Neural progenitor cell (in vitro differentiated cells): Measurements from ENCODE around the gene TMTC3. TPM values are rescaled to one million over a fixed set of nuclear protein-coding genes. Genes with fewer than 3 reads are reported as not detected.
A peak's percentile ranks its signal among the peaks of the same experiment; 100 is the strongest.

ENCODE experiments used
- DNase-seq: peaks from one replicate; pipeline ENCODE4 v3.0.0-alpha.2; 2016; ENCODE audit warnings: low spot score
- H2AFZ ChIP-seq: fragments of 200-600 bp; sonication (generic); replicated peaks from 2 replicates; pipeline ENCODE4 v1.6.1; 2016; ENCODE audit warnings: antibody characterized with exemption
- H3F3A ChIP-seq: fragments of 200-600 bp; sonication (generic); 2 replicates; pipeline ENCODE4 v1.6.1; 2016; ENCODE audit warnings: antibody characterized with exemption, low read depth
- H3K27ac ChIP-seq: fragments of 200-600 bp; sonication (generic); 2 replicates; pipeline ENCODE4 v1.5.1; 2016; ENCODE audit warnings: mild to moderate bottlenecking
- H3K27me3 ChIP-seq: fragments of 200-600 bp; sonication (generic); 2 replicates; pipeline ENCODE4 v1.6.1; 2016; ENCODE audit warnings: mild to moderate bottlenecking, moderate library complexity
- H3K36me3 ChIP-seq: fragments of 200-600 bp; sonication (generic); 2 replicates; pipeline ENCODE4 v1.5.1; 2016
- H3K4me1 ChIP-seq: fragments of 200-600 bp; sonication (generic); 2 replicates; pipeline ENCODE4 v1.6.1; 2016; ENCODE audit warnings: mixed run types
- H3K4me2 ChIP-seq: fragments of 200-600 bp; sonication (generic); 2 replicates; pipeline ENCODE4 v1.6.1; 2016
- H3K4me3 ChIP-seq: fragments of 200-600 bp; sonication (generic); 2 replicates; pipeline ENCODE4 v1.5.1; 2016
- H3K79me2 ChIP-seq: fragments of 200-600 bp; sonication (generic); 2 replicates; pipeline ENCODE4 v1.6.1; 2016; ENCODE audit warnings: low read depth
- H3K9ac ChIP-seq: fragments of 200-600 bp; sonication (generic); 2 replicates; pipeline ENCODE4 v1.6.1; 2016
- H3K9me3 ChIP-seq: fragments of 200-600 bp; sonication (generic); 2 replicates; pipeline ENCODE4 v1.5.1; 2016; ENCODE audit warnings: low read depth
- H4K20me1 ChIP-seq: fragments of 200-600 bp; sonication (generic); 2 replicates; pipeline ENCODE4 v1.6.1; 2016; ENCODE audit warnings: low read depth
- H3K27ac Mint-ChIP-seq: 3 replicates; pipeline ENCODE4 v1.8.0; 2021; ENCODE audit warnings: mixed read lengths
- H3K27me3 Mint-ChIP-seq: 2 replicates; pipeline ENCODE4 v1.8.0; 2022; ENCODE audit warnings: low read depth, mild to moderate bottlenecking, inconsistent platforms, moderate library complexity, mixed read lengths; ENCODE audit not compliant: insufficient read depth
- H3K36me3 Mint-ChIP-seq: 3 replicates; pipeline ENCODE4 v1.8.0; 2021; ENCODE audit warnings: mixed read lengths
- H3K4me1 Mint-ChIP-seq: 3 replicates; pipeline ENCODE4 v1.8.0; 2021; ENCODE audit warnings: mixed read lengths
- H3K4me3 Mint-ChIP-seq: 3 replicates; pipeline ENCODE4 v1.8.0; 2021; ENCODE audit warnings: mild to moderate bottlenecking, moderate library complexity, mixed read lengths
- H3K9me3 Mint-ChIP-seq: 3 replicates; pipeline ENCODE4 v1.8.0; 2020; ENCODE audit warnings: mixed read lengths
- EZH2 ChIP-seq: fragments of 200-600 bp; sonication (generic); IDR thresholded peaks from 2 replicates; pipeline ENCODE4 v1.6.1; 2017; ENCODE audit warnings: antibody characterized with exemption, mild to moderate bottlenecking, moderate library complexity
- EZH2phosphoT487 ChIP-seq: fragments of 200-600 bp; sonication (generic); IDR thresholded peaks from 2 replicates; pipeline ENCODE4 v1.6.1; 2017; ENCODE audit warnings: antibody characterized with exemption
- total RNA-seq: library from RNA; depleted of rRNA; stranded (reverse); fragments of >200 nt; gene quantifications from 2 replicates; pipeline ENCODE4 v1.2.3, GENCODE V29; 2015; ENCODE audit warnings: low replicate concordance
- TF ChIP-seq, protein P1 (sequence below): fragments of 200-600 bp; sonication (generic); IDR thresholded peaks from 2 replicates; pipeline ENCODE4 v1.5.1; 2017; ENCODE audit warnings: antibody characterized with exemption, mild to moderate bottlenecking

The TMTC3 gene
- total RNA-seq, 1 donor from 2014 or later = 38.9 TPM

DNA sequence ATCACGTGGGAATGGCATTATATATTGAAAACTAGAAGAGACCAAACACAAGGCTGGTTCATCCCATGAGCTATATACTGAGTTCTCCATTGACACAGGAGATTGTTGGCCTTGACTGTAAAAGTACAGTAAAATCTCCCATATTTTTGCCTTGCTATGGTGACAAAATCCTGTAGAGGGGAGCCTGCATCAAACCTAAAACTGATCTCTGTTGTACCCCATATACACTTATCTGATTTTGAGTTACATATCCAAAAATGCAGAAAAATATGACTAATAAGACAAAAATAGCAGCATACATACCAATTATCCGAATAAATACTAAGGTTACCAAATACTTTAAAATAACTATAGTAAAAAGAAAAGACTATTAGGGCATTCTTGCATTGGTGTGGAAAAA, 60.4 kb downstream of the TMTC3 start:
- no peaks in the 10 kb centered on the region for H3K27me3 ChIP-seq

DNA sequence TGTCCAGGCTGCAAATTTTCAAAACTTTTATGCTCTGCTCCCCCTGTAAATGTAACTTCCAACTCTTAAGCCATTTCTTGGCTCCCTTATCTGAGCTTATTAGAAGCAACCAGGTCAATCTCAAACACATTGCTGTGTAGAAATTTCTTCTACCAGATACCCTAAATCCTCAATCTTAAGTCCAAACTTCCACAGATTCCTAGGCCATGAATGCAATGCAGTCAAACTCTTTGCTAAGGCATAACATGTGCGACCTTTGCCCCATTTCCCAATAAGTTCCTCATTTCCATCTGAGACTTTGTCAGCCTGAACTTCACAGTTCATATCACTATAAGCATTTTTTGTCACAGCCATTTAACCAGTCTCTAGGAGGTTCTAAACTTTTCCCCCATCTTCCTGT, 64.5 kb downstream of the TMTC3 start:
- Mint-ChIP-seq H3K4me3 (no peak overlapping the region), H3K36me3 (no peaks in the 10 kb centered on the region), H3K4me1 (no peaks in the 10 kb centered on the region), H3K27me3 (peaks cover 9% of the 10 kb centered on the region), H3K27ac (no peak overlapping the region), H3K9me3 (peaks cover 45% of the 10 kb centered on the region)
- no peak overlapping the region for H3K4me2 ChIP-seq
- H3F3A ChIP-seq = no peaks in the 10 kb centered on the region
- no peaks in the 10 kb centered on the region for H3K36me3 ChIP-seq
- H2AFZ ChIP-seq = no peak overlapping the region
- no peaks in the 10 kb centered on the region for H3K79me2 ChIP-seq
- H3K4me1 ChIP-seq = no peaks in the 10 kb centered on the region
- H3K27me3 ChIP-seq = no peaks in the 10 kb centered on the region
- H3K9ac ChIP-seq = no peak overlapping the region
- H3K9me3 ChIP-seq = no peaks in the 10 kb centered on the region
- H4K20me1 ChIP-seq = no peaks in the 10 kb centered on the region
- TF ChIP-seq EZH2phosphoT487 (no peak), EZH2 (no peak)
- TF ChIP-seq, protein P1, sequence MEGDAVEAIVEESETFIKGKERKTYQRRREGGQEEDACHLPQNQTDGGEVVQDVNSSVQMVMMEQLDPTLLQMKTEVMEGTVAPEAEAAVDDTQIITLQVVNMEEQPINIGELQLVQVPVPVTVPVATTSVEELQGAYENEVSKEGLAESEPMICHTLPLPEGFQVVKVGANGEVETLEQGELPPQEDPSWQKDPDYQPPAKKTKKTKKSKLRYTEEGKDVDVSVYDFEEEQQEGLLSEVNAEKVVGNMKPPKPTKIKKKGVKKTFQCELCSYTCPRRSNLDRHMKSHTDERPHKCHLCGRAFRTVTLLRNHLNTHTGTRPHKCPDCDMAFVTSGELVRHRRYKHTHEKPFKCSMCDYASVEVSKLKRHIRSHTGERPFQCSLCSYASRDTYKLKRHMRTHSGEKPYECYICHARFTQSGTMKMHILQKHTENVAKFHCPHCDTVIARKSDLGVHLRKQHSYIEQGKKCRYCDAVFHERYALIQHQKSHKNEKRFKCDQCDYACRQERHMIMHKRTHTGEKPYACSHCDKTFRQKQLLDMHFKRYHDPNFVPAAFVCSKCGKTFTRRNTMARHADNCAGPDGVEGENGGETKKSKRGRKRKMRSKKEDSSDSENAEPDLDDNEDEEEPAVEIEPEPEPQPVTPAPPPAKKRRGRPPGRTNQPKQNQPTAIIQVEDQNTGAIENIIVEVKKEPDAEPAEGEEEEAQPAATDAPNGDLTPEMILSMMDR = no peak
- H3K4me3 ChIP-seq = no peak overlapping the region
- H3K27ac ChIP-seq = no peak overlapping the region
- DNase-seq = no peak

More for the DNA sequence above, 60.4 kb downstream of the TMTC3 start:
- Histone ChIP-seq H3K79me2 (no peaks in the 10 kb centered on the region), H3K9me3 (no peaks in the 10 kb centered on the region), H3F3A (no peaks in the 10 kb centered on the region), H3K36me3 (no peaks in the 10 kb centered on the region), H4K20me1 (no peaks in the 10 kb centered on the region), H2AFZ (no peak overlapping the region), H3K4me2 (no peak overlapping the region), H3K9ac (no peak overlapping the region), H3K4me1 (no peaks in the 10 kb centered on the region), H3K27ac (no peak overlapping the region), H3K4me3 (no peak overlapping the region)
- Mint-ChIP-seq H3K4me3 (no peak overlapping the region), H3K27me3 (peaks cover 6% of the 10 kb centered on the region), H3K9me3 (peaks cover 26% of the 10 kb centered on the region), H3K4me1 (no peaks in the 10 kb centered on the region), H3K27ac (no peak overlapping the region), H3K36me3 (no peaks in the 10 kb centered on the region)
- TF ChIP-seq, protein P1 = no peak
- TF ChIP-seq EZH2 = no peak
- no peak for TF ChIP-seq EZH2phosphoT487
- no peak for DNase-seq

DNA sequence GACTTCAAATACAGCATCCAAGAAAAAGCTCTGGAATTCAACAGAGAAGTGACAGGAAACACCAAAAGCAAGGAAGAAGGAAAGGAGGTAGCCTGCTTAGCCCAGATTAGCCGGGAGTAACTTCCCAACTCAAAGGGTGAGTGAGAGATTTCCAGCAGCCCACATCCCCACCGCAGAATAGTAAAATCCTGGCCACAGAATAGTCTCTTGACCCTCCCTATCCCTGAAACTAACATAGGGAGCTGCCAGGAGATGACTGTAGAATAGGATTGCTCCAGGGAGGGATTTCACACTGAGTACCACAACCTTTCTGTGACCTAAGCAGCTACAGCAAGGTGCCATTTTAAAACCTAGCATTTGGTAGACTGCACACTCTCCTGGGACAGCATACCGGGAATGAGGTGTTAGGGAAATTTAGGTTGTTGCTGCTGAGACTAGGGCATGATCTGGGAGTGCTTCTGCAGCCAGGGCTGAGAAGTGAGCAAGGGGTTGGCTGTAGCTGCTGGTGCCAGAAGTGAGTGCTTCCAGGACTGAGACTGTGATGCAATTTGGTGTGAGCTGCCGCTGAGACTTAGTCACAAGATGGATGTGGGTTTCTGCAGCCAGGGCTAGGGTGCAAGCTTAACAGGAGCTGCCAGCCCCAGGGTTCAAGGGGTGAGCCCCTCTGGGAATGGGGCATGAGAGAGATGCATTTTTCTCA, 66.0 kb downstream of the TMTC3 start:
- Histone ChIP-seq H3K27ac (no peak overlapping the region), H3K9ac (no peak overlapping the region), H3K79me2 (no peaks in the 10 kb centered on the region), H3K4me2 (no peak overlapping the region), H3K9me3 (no peaks in the 10 kb centered on the region), H3K36me3 (no peaks in the 10 kb centered on the region), H2AFZ (no peak overlapping the region), H4K20me1 (no peaks in the 10 kb centered on the region), H3K4me3 (no peak overlapping the region), H3K4me1 (no peaks in the 10 kb centered on the region), H3F3A (no peaks in the 10 kb centered on the region), H3K27me3 (no peaks in the 10 kb centered on the region)
- DNase-seq = no peak
- TF ChIP-seq, protein P1 = no peak
- TF ChIP-seq EZH2phosphoT487 = no peak
- TF ChIP-seq EZH2 = no peak
- H3K9me3 Mint-ChIP-seq = peaks cover 47% of the 10 kb centered on the region
- H3K27ac Mint-ChIP-seq = peak overlapping the region; percentile 78
- H3K27me3 Mint-ChIP-seq = peaks cover 8% of the 10 kb centered on the region
- H3K4me1 Mint-ChIP-seq = no peaks in the 10 kb centered on the region
- no peaks in the 10 kb centered on the region for H3K36me3 Mint-ChIP-seq
- no peak overlapping the region for H3K4me3 Mint-ChIP-seq
